AG20443 (cell line): ENCODE measurements around the gene CNTFR.
"Not testable (repeated sequence)": the region's sequence is repeated elsewhere in the genome, so short reads cannot be mapped to it uniquely, and the experiment has no call there.

ENCODE experiments used
- DNase-seq: peaks from one replicate; pipeline ENCODE4 v3.0.0; 2012; ENCODE audit warnings: low spot score, mixed read lengths

CNTFR gene

GRCh38 chr9:34589636-34590380 is at the start of gene CNTFR:
Gene CNTFR, minus strand, starts transcription at chr9:34589724. Its CDS starts 20,743 bp downstream, at chr9:34568981.
- peak; percentile 53 for DNase-seq

GRCh38 chr9:34639322-34639721 is 49.8 kb upstream of the CNTFR start:
- not testable (repeated sequence) for DNase-seq

- no peak for DNase-seq
Observed at GRCh38 chr9:34638138-34638445, 48.6 kb upstream of the CNTFR start.

- peak; percentile 96 for DNase-seq
Observed at GRCh38 chr9:34637356-34638137, 48.0 kb upstream of the CNTFR start, which contains the start of gene SIGMAR1. Gene SIGMAR1, minus strand, starts transcription at chr9:34637787. Its CDS starts 90 bp downstream, at chr9:34637697.

- DNase-seq: no peak
Observed at GRCh38 chr9:34636791-34637355, 47.3 kb upstream of the CNTFR start.

- DNase-seq: no peak
Observed at GRCh38 chr9:34635556-34635955, 46.0 kb upstream of the CNTFR start.

- DNase-seq: no peak
Observed at GRCh38 chr9:34634551-34635248, 45.2 kb upstream of the CNTFR start.

- DNase-seq: peak; percentile 81
Observed at GRCh38 chr9:34633851-34634550, 44.5 kb upstream of the CNTFR start.

GRCh38 chr9:34633166-34633565 is 43.6 kb upstream of the CNTFR start:
- no peak for DNase-seq

- DNase-seq: no peak
Observed at GRCh38 chr9:34630402-34631154, 41.1 kb upstream of the CNTFR start.

GRCh38 chr9:34629491-34629808 is 39.9 kb upstream of the CNTFR start:
- DNase-seq: no peak

- peak; percentile 67 for DNase-seq
Observed at GRCh38 chr9:34628656-34629490, 39.3 kb upstream of the CNTFR start, which contains the start of gene ARID3C. Gene ARID3C, minus strand, starts transcription at chr9:34629066. Its CDS starts 1,052 bp downstream, at chr9:34628014.

GRCh38 chr9:34627716-34628655 is 38.5 kb upstream of the CNTFR start:
- no peak for DNase-seq

- DNase-seq: no peak
Observed at GRCh38 chr9:34625186-34625486, 35.6 kb upstream of the CNTFR start.

- DNase-seq: no peak
Observed at GRCh38 chr9:34624475-34625185, 35.1 kb upstream of the CNTFR start.

- DNase-seq: no peak
Observed at GRCh38 chr9:34623374-34624235, 34.1 kb upstream of the CNTFR start.
